ENCODE data around the gene ZC3H15.
"Not testable (repeated sequence)": the region's sequence is repeated elsewhere in the genome, so short reads cannot be mapped to it uniquely, and the experiment has no call there.

ZC3H15 gene

DNA sequence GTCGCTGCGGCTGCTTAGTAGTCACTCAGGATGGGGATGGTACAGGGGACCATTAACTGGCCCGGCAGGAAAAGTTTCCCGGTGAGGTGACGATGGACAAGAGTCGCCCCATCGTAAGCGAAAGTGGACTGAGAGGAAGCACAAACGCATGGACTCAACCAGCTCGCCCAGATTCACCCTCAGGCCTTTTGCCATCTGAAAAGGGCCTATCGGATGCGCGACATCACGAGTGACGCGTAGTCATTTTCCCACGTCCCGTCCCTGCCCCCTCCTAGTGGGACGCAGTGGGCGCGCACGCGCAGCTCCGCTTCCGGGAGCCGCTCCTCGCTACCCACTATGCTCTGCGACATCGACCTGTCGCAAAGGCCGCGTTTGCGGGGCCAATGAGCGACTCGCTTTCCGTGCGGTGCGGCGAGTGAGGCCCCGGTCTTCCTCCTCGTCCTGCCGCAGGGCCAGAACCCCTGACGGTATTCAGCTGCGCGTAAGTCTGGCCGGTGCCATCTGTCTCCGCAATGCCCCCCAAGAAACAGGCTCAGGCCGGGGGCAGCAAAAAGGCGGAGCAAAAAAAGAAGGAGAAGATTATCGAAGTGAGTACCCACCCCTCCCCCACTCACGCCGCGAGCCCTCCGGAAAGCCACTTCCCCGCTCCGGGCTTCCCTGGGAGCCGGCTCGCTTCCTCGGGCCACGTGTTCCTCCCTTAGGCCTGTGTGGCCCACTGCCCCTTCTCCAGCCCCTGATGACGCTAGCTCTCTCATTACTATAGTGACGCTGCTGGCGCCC lies at the start of gene ZC3H15:
Gene ZC3H15, plus strand, starts transcription at position 390 of the 780 bp plus-strand sequence. Its CDS starts 123 bp downstream, at position 513.
- TF ChIP-seq, protein P1, sequence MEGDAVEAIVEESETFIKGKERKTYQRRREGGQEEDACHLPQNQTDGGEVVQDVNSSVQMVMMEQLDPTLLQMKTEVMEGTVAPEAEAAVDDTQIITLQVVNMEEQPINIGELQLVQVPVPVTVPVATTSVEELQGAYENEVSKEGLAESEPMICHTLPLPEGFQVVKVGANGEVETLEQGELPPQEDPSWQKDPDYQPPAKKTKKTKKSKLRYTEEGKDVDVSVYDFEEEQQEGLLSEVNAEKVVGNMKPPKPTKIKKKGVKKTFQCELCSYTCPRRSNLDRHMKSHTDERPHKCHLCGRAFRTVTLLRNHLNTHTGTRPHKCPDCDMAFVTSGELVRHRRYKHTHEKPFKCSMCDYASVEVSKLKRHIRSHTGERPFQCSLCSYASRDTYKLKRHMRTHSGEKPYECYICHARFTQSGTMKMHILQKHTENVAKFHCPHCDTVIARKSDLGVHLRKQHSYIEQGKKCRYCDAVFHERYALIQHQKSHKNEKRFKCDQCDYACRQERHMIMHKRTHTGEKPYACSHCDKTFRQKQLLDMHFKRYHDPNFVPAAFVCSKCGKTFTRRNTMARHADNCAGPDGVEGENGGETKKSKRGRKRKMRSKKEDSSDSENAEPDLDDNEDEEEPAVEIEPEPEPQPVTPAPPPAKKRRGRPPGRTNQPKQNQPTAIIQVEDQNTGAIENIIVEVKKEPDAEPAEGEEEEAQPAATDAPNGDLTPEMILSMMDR (IDR thresholded peaks at IDR 0.05; ENCODE audit: low read depth, low read length) = no peak

DNA sequence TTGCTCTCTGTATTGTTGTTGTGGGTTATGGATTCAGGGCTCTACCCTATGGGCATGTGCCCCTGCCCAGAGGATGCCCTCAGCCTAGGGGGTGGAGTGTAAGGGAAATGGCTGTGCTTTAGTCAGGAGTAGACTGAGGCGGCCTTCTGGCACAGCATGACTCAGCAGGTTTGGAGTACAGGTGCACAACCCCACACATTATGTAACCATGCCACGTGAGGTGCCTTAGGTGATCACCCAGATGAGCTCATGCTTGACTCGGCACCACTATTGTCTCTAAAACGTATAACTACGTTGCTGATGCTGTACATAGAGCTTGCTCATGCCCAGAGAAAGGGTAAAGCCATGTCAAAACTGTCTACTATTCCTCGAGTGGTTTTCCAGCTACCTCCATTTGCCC lies 48.3 kb upstream of the ZC3H15 start:
- H3K4me3 ChIP-seq (ENCODE audit: low read depth, low read length) = no peak overlapping the region
- TF ChIP-seq, protein P1 (IDR thresholded peaks at IDR 0.05; ENCODE audit: low read depth, low read length) = no peak

More for the DNA sequence above, at the start of gene ZC3H15:
- peak within 1 kb of the TSS; percentile 99 for H3K4me3 ChIP-seq (ENCODE audit: low read depth, low read length)

DNA sequence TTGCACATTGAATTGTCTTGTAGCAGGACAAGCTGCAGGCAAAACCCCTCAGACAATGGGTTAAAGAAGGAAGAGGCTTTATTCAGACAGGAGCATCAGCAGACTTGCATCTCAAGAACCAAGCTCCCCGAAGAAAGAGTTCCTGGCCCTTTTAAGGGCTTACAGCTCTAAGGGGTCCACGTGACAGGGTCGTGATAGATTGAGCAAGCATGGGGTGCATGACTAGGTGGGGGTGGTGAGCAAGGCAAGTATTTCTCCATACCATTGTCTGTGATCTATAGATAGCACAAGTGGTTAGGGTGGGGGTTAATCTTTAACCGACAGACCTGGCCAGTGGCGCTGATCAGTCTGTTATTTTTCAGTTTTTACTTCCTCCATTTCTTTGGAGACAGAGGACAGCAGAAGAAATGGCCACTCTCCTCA lies 46.4 kb upstream of the ZC3H15 start:
- not testable (repeated sequence) for H3K4me3 ChIP-seq (ENCODE audit: low read depth, low read length)

DNA sequence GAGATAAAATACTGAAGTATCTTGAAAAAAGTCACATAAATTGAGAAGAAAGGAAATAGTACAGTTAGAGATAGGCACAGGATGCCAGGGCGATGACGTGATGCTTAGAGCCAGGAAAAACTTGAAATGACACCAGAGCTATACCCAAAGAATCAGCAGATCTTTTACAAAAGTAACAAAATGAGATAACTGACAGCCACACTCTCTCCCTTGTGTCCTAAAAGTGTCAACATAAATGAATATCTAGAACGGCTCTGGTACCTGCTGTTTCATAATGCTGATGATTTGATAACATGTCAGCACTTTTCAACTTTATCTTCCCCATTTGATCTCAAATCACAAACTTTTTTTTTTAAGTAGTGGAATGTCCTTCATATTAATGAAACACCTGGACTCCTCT lies 45.6 kb upstream of the ZC3H15 start:
- H3K4me3 ChIP-seq (ENCODE audit: low read depth, low read length) = no peak overlapping the region
- TF ChIP-seq, protein P1 (IDR thresholded peaks at IDR 0.05; ENCODE audit: low read depth, low read length) = no peak

DNA sequence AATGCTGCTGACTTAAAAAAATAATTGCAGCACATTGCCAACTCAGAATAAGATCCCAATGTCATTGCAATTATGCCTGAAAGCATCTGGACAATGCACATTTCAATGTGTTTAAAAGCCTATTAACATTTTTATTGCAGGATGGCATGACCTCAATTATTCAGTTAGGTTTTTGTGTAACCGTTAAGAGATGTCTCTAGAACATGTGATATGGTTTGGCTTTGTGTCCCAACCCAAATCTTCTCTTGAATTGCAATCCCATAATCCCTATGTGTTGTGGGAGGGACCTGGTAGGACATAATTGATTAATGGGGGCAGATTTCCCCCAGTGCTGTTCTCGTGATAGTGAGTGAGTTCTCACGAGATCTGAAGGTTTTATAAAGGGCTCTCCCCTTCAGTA lies 43.2 kb upstream of the ZC3H15 start:
- TF ChIP-seq, protein P1 (IDR thresholded peaks at IDR 0.05; ENCODE audit: low read depth, low read length) = no peak
- H3K4me3 ChIP-seq (ENCODE audit: low read depth, low read length) = no peak overlapping the region

DNA sequence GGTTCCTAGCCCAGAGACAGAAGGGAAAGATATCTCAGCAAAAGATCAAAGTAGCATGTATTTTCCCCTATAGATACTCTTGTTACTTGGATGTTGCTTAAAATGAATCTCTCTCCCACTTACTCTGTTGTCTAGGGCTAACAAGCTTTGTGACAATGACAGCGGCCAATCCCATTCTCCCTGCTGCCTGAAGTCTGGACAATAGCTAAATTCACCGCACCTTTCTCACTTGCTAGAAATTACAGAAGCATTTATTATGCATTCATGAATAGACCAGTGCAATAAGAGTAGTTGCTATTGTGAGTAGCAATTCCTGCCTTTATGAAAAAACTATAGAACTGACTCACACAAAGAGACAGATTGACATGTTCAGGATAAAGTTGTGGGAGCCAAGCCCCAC lies 42.2 kb upstream of the ZC3H15 start:
- TF ChIP-seq, protein P1 (IDR thresholded peaks at IDR 0.05; ENCODE audit: low read depth, low read length) = no peak
- no peak overlapping the region for H3K4me3 ChIP-seq (ENCODE audit: low read depth, low read length)

DNA sequence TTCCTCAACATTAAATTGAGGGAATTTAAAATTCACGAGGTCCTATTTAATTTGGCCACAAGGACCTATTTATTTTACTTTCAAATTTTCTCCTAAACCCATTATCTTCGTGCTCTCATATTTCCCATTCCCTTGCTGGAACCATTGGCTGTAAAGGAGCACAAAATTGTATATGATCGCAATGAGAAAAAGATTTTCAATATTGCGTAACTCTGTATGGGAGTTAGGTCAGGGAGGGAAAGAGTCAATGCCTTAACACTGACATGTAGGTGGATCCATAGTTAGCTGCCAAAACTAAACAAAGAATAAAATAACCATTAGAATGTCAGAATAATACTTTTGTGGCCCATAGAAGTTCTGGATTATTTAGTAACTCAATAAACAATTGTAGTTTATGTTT lies 40.6 kb upstream of the ZC3H15 start:
- TF ChIP-seq, protein P1 (IDR thresholded peaks at IDR 0.05; ENCODE audit: low read depth, low read length) = no peak

DNA sequence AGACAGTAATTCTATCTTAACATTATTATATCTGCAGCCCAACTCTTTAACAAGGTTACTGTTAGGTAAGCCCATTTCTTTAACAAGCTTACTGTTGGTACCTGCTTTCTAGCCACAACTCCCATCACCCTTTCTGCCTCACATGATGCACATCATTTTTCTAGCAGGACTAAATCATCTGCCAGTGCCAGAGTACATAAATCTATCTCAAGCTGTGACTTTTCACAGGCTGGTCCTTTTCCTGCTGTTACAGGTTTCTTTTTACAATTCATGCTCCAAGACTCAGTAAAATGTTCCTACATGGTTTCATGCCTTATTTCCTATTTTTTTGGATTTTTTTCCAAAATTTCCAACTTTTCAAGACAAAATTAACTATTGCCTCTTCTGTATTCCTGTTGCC lies 30.4 kb upstream of the ZC3H15 start:
- no peak overlapping the region for H3K4me3 ChIP-seq (ENCODE audit: low read depth, low read length)
- TF ChIP-seq, protein P1 (IDR thresholded peaks at IDR 0.05; ENCODE audit: low read depth, low read length) = no peak

More for the DNA sequence above, 40.6 kb upstream of the ZC3H15 start:
- no peak overlapping the region for H3K4me3 ChIP-seq (ENCODE audit: low read depth, low read length)
